Measurements from ENCODE around the gene ROR1.
"Not testable (repeated sequence)": the region's sequence is repeated elsewhere in the genome, so short reads cannot be mapped to it uniquely, and the experiment has no call there.

Gene ROR1

DNA sequence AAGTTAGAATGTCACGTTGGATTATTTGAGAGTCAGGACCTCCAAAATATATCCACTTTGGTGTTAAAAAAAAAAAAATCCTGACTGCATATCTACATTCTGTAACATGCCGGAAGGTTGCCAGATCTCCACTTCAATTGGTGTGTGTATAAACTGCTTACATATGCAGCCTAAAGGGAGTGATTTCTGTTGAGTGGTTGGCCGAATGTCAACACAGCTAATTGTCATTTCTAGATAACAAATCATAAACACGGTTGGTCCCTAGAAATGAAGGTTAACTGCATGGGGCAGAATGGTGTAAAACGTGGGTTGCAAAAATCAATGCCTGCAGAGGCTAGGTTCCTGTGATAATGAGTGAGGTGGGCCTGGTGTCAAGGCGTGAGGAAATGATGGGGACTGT, 15.0 kb upstream of the ROR1 start:
- DNase-seq (ENCODE audit: low read depth in 1 of 2, low spot score in 1 of 2) = no peak

DNA sequence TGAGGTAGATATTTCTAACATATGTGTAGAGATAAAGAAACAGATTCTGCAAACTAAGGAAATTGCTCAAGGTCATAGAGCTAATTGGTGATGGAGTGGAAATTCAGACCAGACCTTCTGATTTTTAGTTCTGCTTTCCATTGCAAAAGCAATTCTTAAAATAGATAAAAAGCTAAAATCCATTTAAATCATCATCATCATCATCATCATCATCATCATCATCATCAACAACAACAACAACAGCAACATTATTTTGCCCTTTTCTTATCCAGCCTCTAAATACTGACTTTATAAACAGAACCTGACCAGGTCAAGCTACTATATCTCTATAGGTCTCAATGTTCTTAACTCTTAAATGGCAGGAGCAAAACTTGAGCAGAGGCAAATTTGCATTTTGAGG, 14.0 kb upstream of the ROR1 start:
- no peak for DNase-seq (ENCODE audit: low read depth in 1 of 2, low spot score in 1 of 2)

DNA sequence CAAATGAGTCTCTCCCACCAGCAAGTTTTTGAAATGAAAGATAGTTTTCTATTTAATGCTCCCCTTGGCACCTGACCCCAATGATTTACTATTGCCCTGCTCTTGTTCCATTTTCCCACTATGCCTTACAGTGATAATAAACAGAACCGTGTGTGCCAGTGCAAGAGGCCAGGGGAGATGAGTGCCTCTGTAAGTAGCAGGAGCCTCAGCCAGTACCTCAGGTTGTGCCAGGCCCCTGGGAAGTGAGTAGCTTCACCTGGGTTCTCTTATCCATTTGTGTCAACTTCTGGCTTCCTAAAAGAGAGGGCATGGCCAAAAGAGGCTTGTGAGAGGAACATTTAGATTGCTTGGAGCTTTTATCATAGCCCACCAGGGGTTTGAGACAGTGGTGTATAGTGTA, 3.4 kb upstream of the ROR1 start:
- no peak for DNase-seq (ENCODE audit: low read depth in 1 of 2, low spot score in 1 of 2)

DNA sequence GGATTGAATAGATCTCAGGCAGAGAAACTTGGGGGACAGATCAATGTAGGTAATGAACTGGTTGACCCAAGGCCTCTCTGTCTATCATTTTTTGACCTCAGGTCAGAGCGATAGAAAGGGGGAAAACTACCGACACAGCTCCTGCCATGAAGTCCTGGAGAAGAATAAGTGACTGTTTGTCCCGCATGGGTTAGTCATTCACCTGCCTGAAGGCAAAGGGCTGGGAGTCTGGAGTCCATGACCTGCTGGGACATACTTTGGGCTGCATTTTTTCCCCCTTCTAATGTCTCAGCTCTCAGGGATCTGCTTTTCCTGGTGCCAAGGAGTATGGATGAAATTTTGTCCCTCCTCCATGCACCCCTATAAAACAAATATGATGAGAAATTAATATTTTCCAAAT, 1.6 kb upstream of the ROR1 start:
- no peak for DNase-seq (ENCODE audit: low read depth in 1 of 2, low spot score in 1 of 2)

DNA sequence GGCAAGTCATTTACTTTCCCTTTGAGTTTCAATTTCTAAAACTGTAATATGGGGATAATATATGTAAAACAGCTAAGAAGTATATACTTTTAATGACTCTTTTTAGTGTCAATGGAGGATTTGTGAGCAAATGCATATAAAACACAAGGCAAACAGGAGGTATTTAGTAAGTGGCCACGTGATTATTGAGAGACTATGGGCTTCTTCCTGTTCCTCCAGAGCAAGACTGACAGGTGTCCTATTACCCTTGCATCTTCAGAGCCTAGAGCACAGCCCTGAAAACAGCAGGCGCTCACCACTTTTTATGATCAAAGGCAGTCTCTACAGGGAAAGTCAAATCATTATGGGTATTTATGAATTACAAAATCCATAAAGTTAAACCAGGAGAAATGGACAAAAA, 941 bp upstream of the ROR1 start:
- DNase-seq (ENCODE audit: low read depth in 1 of 2, low spot score in 1 of 2) = no peak

DNA sequence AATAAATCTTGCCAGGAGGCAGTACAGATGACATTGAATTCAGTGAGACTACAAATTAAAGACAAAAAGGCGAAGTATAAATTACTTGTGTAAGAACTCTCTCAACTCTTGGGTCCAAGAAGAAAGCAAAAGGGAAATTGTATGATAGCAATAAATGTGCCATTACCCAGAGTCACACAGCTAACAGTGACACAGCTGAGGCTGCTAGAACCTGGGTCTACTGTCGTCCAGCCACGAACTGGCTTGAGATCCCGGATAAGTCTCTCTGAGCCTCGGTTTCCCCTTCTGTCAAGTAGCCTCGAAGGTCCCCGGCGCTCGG, 362 bp upstream of the ROR1 start:
- DNase-seq (ENCODE audit: low read depth in 1 of 2, low spot score in 1 of 2) = no peak

DNA sequence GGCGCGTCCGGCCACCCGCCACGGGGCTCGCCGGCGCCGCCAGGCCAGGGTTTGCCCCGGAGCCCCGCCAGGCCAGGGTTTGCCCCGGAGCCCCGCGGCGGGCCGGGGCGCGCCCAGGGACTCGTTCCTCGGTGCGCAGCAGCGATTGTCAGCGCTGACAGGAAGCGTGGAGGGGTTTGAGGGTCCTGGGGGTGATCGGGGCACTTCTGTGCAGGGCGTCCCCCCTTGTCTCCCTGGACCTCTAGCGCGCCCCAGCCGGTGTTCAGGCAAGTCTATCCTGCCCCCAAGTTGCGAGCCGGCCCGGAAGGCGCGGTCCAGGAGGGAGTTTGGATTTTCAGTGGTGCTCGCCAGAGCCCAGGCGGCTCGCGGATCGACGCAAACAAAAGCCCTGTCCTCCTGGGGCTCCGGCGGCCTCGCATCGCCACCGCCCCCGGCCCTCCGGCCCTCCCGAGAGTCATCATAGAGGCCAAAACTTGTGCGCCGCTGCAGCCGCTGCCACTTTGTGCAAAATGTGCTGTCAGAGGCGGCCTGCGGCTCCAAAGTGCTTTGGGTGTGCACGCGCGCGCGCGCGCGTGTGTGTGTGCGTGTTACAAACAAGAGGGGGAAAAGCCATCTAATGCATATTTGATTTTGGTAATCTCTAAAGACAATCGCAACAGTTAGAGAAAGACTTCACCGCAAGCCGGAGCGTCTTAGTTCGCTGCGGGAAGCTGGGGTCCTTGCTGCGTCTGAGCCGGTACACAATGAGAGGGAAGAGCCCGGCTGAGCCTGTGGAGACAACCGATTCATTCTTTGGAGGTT, 1.0 kb downstream of the ROR1 start:
- DNase-seq (ENCODE audit: low read depth in 1 of 2, low spot score in 1 of 2) = no peak

DNA sequence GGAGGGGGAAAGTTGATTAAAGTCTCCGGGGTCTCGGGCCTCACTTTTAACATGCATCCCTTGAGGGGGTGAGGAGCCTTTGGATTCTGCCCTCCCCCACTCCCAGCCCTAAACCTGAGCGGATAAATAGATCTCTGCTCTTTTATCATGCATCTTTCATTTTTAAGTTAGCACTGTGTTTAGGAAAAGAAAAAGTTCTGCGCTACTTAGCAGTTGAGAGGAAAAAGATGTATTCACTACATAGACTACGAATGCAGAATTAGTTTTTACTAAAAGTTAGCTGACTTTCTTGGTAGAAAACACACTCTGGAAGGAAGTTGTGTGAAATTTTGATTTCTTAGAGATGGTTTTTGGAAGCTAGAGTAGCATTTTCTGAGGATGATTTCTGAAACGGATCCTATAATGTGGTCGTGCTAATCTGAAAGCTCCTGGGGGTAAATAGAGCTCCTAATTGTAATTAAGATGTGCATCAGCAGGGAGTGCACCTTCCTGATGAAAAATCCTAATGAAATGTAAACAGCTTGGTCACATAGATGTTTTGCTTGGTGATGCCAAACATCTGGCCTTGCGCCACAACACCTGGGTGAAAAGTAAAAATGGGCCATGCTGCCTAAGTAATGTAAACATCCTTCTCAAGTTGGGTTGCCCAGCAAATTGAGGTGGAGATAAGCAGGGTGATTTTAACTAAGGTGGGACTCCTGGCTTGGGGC, 1.8 kb downstream of the ROR1 start:
- no peak for DNase-seq (ENCODE audit: low read depth in 1 of 2, low spot score in 1 of 2)

DNA sequence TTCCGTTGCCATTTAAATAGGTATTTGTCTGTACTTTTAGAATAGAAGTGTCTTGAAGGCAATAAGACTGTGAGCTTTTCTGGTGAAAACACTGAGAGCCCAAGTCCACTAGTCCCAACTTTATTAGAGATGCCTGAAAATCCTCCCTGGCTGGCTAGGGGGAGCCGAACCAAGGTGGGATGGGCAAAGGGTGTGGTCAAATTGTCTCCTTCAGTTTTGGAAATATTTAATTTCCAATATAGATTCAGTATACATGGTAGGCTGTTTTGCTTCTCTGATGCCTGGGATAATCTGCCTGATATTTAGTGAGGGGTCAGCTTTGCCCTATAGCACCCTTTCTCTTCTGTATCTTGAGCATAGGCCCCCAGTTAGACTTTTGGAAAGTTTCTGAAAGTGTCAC, 3.5 kb downstream of the ROR1 start:
- DNase-seq (ENCODE audit: low read depth in 1 of 2, low spot score in 1 of 2) = no peak

DNA sequence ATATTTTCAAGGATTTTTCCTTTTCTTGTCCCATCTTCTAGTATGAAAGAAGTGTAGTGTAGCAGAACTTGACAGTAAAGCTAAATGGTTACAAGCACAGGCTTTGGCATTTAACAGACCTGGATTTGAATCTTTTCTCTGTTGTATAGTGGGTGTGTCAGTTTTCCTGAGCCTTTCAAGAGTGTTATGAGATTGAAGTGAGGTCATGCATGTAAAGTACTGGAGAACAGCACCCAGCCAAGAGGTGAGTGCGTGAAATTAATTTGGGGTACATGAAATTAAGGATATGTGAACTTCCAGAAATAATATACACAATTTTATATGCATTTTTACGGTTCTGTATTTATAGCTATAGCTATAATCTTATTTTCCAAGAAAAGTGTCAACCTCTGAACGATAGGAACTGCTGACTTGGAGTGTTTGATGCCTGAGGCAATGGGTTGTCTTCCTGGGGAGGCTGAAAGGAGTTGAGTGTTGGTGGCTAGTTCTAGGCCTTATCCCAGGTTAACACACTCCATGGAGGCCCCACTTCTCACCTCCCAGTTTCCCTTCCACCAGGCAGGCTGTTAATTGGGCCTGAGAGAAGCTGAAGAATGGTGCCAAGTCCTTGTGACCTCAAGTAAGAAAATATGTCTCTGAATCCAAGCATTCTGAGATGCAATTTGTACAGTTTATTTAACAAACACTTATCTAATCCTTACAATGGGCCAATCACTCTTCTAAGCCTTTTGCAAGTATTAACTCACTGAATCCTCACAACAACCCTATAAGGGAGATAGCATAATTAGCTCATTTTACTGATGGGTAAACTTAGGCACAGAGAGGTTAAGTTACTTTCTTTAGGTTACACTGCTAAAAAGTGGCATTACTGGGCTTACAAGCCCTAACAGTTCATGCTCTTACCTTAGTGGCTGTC, 4.4 kb downstream of the ROR1 start:
- no peak for DNase-seq (ENCODE audit: low read depth in 1 of 2, low spot score in 1 of 2)

DNA sequence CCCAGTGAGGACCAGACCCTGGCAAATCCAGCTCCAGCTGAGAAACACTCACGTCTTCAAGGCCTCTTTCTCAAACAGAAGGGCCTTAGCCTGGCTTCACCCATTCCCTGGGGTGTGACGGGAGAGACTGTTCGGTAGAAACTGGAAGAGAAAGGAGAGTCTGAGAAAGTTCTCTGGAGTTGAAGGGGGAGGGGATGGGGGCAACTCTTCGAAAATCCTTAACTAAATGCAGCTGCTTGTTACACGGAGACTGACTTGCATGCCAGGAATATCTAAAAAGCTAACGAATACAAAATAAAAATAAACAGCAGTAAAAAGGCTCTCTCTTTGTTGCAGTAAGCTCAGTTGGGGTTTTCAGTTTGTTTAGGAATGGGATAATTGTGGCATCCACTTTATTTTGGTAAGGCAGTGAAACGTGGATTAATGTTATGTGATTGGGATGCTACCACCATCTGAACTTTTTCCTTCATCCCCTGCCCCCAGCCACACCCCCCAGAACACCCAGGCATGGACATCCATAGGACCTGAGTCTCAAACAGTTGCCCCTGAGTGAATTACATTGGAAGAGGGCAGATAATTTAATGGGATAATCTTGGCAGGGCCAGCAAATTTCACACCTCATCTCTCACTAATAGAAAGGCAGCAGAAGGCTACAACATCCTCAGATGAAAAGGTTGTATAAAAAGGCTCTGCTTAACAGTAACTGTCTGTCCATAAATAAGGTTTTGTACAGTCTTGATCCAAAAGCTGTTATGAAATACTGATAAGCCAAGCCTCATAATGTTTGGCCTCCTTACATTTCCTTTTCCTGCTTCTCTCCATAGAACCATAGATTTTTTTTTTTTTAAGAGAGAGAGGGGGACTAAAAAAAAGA, 5.8 kb downstream of the ROR1 start:
- no peak for DNase-seq (ENCODE audit: low read depth in 1 of 2, low spot score in 1 of 2)

DNA sequence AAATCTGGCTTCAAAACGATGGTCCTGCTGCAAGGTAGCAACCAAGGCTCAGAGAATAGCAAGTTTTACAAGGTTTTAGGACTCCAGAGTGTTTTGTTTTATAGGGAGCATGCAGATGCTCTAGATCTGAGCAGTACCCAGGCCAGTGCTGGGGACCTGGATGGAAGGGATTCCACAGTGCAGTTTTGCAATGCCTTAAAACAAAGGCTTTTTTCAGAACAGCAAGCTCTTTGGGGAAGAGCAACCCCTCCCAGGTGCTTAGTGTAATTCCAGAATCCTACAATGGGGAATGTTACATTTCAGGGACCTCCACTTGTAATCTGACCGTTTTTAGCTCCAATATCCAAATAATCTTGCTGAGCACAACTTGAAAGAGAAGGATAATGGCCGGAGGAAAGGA, 6.7 kb downstream of the ROR1 start:
- no peak for DNase-seq (ENCODE audit: low read depth in 1 of 2, low spot score in 1 of 2)

DNA sequence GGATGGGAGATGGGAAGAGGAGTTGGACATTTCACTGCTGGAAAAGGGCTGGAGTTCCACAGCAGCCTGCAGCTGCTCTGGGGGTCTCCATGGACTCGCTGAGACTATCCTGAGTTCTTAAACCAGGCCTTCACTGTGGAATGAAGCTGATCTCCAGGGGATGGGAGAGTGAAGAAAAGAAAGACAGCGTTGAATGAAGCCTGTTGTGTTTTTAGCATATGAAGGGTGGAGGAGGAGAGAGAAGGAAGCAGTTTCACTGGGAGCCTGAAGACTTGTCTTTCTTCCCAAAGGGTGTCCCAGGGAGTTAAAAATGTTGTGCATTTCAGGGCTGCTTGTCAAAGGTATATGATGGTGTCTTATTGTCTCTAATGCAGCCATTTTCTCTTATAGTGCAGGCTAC, 9.2 kb downstream of the ROR1 start:
- DNase-seq (ENCODE audit: low read depth in 1 of 2, low spot score in 1 of 2) = no peak

DNA sequence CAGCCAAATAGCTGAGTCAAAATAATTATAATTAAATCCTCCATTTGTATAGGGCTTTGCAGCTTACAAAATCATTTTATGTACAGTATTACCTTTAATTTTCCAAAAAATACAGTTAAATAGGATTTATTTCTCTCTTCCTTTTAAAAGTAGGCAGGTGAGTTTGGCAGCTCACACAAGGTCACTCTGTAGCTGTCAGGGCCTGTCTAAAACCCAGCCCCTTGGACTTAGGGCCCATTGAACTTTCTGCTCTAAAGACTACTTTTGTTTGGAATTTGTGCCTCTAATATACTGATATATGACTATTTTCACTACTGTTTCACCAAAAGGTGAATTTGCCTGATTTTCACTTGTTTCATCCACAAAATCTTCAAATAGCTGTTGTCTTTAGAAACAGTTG, 10.3 kb downstream of the ROR1 start:
- no peak for DNase-seq (ENCODE audit: low read depth in 1 of 2, low spot score in 1 of 2)

DNA sequence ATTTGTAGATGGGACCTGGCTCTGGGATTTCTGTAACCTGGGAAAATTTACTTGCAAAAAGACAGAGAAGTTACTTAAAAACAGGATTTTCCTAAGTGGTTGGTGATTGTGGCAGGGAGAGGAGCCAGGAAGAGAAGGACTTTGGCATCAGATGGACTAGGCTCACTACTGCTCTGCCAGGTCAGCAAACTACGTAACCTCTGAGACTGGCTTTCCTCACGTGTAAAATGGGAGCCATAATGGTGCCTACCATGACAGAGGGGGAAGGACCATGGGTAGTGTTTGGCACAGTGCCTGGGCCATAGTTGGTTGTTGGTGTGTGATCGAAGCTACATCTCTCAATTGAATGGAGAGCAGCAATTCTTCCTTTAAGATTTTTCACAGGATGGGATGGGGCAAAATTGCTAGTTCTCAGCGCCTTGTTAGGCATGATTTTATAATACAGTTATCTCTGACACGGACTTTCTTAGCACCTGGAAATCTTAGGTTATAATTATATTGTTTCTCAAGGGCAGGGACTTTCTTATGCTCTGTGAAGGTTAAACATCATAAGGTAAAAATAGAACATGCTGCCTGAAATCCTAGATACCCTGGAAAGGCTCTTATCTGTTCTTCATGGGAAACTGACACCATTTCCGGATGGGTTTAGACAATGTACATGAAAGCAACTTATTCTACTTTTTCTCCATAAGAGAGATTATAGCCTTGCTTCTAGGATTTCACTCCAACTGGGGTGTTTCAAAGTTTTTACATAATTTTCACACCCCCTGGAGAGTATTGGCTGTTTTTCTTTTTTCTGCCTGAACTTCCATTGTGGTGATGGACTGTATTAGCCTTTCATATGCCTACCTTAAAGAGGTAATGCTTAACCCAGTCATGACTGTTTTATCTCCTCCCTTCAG, 10.9 kb downstream of the ROR1 start:
- DNase-seq (ENCODE audit: low read depth in 1 of 2, low spot score in 1 of 2) = no peak

DNA sequence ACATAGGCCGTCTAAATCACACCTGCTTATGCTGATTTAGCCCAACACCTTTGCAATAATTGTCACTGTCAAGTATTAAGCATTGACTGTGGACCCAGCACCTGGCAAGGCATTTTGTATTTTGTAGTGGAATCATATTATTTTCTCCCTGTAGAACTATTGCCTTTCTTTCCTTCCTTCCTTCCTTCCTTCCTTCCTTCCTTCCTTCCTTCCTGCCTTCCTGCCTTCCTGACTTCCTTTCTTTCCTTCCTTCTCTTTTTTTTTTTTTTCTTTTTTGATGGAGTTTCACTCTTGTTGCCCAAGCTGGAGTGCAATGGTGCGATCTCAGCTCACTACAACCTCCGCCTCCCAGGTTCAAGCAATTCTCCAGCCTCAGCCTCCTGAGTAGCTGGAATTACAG, 13.5 kb downstream of the ROR1 start:
- not testable (repeated sequence) for DNase-seq (ENCODE audit: low read depth in 1 of 2, low spot score in 1 of 2)

DNA sequence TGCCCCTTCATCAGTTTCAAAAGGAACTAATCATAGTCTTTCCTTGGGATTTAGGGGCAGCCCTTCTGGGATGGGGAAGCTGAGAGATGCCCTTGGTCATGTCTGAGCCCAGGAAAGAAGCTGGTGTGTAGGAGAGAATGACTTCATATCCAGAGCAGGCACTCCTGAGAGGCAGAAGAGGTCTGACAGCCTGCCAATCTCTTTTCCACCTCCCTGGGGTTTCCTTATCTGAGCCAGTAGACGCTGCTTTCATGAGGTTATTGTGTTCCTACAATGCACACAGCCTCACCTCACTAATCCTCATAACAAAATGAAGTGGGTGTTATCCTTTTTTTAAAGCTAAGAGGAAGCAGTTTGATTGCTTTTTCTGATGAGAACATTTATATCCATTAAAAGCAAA, 14.1 kb downstream of the ROR1 start:
- no peak for DNase-seq (ENCODE audit: low read depth in 1 of 2, low spot score in 1 of 2)

DNA sequence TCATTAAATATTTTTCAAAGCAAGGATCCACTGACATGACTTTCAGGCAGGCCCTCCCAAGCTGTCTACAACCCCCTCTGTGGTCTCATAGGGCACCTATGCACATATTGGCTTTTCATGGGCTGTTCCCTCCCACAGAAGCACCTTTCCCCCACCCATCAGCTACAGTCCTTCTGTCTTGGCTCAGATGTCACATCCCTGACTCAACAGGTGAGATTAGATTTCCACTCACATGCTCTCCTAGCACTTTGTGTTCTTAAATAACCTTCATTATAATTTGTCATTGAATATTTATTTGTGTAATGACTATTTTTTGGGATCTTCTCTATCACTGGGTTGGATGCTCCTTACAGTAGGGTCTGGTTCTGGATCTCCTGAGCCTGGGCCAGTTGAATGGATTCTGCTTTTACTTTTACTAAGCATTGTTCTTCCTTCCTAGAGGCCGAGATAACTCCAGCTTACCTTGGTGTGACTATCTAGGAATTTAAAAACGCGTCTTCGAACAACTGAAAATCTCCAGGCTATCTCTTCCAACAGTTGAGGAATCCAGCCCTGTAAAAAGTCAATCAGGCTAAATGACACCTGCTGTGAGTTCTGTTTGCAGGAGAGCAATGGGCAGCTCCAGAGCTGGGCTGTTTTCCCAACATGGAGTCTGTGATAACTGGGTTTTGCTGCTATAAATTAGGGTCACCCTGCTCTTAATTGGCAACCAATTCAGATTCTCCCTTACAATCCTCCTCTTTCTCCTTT, 16.2 kb downstream of the ROR1 start:
- no peak for DNase-seq (ENCODE audit: low read depth in 1 of 2, low spot score in 1 of 2)

DNA sequence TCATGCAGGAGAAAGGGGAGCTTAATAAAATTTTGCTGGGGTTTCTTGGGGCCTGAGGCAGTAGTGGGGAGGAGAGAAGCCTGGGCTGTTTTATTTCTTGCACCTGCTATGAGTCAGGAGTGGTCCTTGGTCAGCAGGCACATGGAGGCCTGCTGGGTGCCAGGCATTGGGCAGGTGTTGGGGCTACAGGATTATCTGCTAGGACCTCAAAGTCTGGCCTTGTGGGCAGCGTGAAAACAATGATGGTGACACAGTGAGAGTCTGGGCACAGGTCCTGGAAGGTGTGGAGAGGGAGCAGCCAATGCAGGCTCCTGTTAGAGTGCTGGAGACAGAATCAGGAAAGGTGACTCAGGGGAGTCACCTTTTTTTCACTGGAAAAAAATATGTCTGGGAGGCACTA, 17.2 kb downstream of the ROR1 start:
- DNase-seq (ENCODE audit: low read depth in 1 of 2, low spot score in 1 of 2) = no peak
